HepG2 (cell line): ENCODE results near the gene ZNF277. TPM values are rescaled to one million over a fixed set of nuclear protein-coding genes. Genes with fewer than 3 reads are reported as not detected.

Experiments
- BCL6 ChIP-seq: IDR thresholded peaks from 2 replicates; pipeline ENCODE4 v1.6.1; 2016; ENCODE audit warnings: missing genetic modification reagents, missing compliant biosample characterization
- BRF2 ChIP-seq: sonication (generic); formaldehyde crosslinking; IDR thresholded peaks from 2 replicates; pipeline ENCODE4 v1.8.1; 2022; ENCODE audit warnings: mild to moderate bottlenecking, missing genetic modification reagents
- FOXJ3 ChIP-seq: sonication (generic); formaldehyde crosslinking; IDR thresholded peaks from 2 replicates; pipeline ENCODE4 v1.4.0; 2020; ENCODE audit warnings: missing genetic modification reagents, mild to moderate bottlenecking, borderline replicate concordance
- GATAD2A ChIP-seq: IDR thresholded peaks from 2 replicates; pipeline ENCODE4 v1.6.1; 2016
- HOXA5 ChIP-seq: sonication (generic); formaldehyde crosslinking; IDR thresholded peaks from 2 replicates; pipeline ENCODE4 v1.4.0; 2020; ENCODE audit warnings: missing genetic modification reagents
- MIER3 ChIP-seq: IDR thresholded peaks from 2 replicates; pipeline ENCODE4 v1.6.1; 2016; ENCODE audit warnings: missing compliant biosample characterization, borderline replicate concordance
- PCBP1 ChIP-seq: fragments of 200-400 bp; formaldehyde crosslinking; IDR thresholded peaks from 2 replicates; pipeline ENCODE4 v1.6.1; 2017; ENCODE audit warnings: mild to moderate bottlenecking, low read depth, low read length, borderline replicate concordance
- PHF8 ChIP-seq: sonication (generic); formaldehyde crosslinking; IDR thresholded peaks from 2 replicates; pipeline ENCODE4 v1.5.0; 2020; ENCODE audit warnings: missing genetic modification reagents
- REST ChIP-seq, 2 experiments: IDR thresholded peaks; 2 replicates each; pipeline ENCODE4 v1.6.1; 2011 to 2012; ENCODE audit warnings: low read length in 2 of 2, borderline replicate concordance in 1 of 2, low read depth in 1 of 2, mild to moderate bottlenecking in 1 of 2, moderate library complexity in 1 of 2
- SPEN ChIP-seq: sonication (generic); formaldehyde crosslinking; IDR thresholded peaks from 2 replicates; pipeline ENCODE4 v1.5.1; 2020; ENCODE audit warnings: low read depth, mild to moderate bottlenecking, missing genetic modification reagents
- THAP9 ChIP-seq: sonication (generic); formaldehyde crosslinking; IDR thresholded peaks from 2 replicates; pipeline ENCODE4; 2020; ENCODE audit warnings: missing genetic modification reagents, mild to moderate bottlenecking, borderline replicate concordance
- TP53 ChIP-seq: sonication (generic); formaldehyde crosslinking; conservative IDR thresholded peaks from 2 replicates; pipeline ENCODE4 v1.4.0; 2020; ENCODE audit warnings: missing genetic modification reagents
- YEATS2 ChIP-seq: sonication (generic); formaldehyde crosslinking; IDR thresholded peaks from 2 replicates; pipeline ENCODE4 v1.4.0; 2020; ENCODE audit warnings: missing genetic modification reagents, borderline replicate concordance
- YY1 ChIP-seq: IDR thresholded peaks from 2 replicates; pipeline ENCODE4 v1.6.1; 2011; ENCODE audit warnings: low read length, low read depth, moderate library complexity, mild to moderate bottlenecking; ENCODE audit not compliant: insufficient read depth, insufficient replicate concordance
- ZC3H13 ChIP-seq: sonication (generic); formaldehyde crosslinking; IDR thresholded peaks from 2 replicates; pipeline ENCODE4 v1.8.1; 2023; ENCODE audit warnings: mild to moderate bottlenecking, missing genetic modification reagents, moderate library complexity
- ZFP36L1 ChIP-seq: sonication (generic); formaldehyde crosslinking; IDR thresholded peaks from 2 replicates; pipeline ENCODE4 v1.8.0; 2022; ENCODE audit warnings: mild to moderate bottlenecking, missing genetic modification reagents, moderate library complexity
- ZFY ChIP-seq: sonication (generic); formaldehyde crosslinking; IDR thresholded peaks from 2 replicates; pipeline ENCODE4 v1.4.0; 2020; ENCODE audit warnings: missing genetic modification reagents
- ZNF256 ChIP-seq: sonication (generic); formaldehyde crosslinking; conservative IDR thresholded peaks from 2 replicates; pipeline ENCODE4 v1.4.0; 2020; ENCODE audit warnings: missing genetic modification reagents
- ZNF292 ChIP-seq: sonication (generic); formaldehyde crosslinking; IDR thresholded peaks from 2 replicates; pipeline ENCODE4 v1.8.1; 2022; ENCODE audit warnings: mild to moderate bottlenecking, low read depth, missing genetic modification reagents, borderline replicate concordance
- ZNF383 ChIP-seq: sonication (generic); formaldehyde crosslinking; IDR thresholded peaks from 2 replicates; pipeline ENCODE4 v1.4.0; 2020; ENCODE audit warnings: missing genetic modification reagents, mild to moderate bottlenecking, borderline replicate concordance
- ZNF44 ChIP-seq: sonication (generic); formaldehyde crosslinking; IDR thresholded peaks from 2 replicates; pipeline ENCODE4 v1.5.1; 2020; ENCODE audit warnings: mild to moderate bottlenecking, missing genetic modification reagents
- ZNF672 ChIP-seq: sonication (generic); formaldehyde crosslinking; IDR thresholded peaks from 2 replicates; pipeline ENCODE4 v1.8.1; 2022; ENCODE audit warnings: missing genetic modification reagents
- polyA plus RNA-seq, 8 experiments: library from polyadenylated mRNA; depleted of rRNA in 3 of 8; stranded (reverse) in 7 of 8; unstranded in 1 of 8; fragments of >200 nt; fragmentation: Illumina TruSeq in 4 of 8; extraction: Trizol in 4 of 8; gene quantifications; 2 replicates each; pipeline versions ENCODE4 v1.2.1 to v1.2.3, GENCODE V29; 2011 to 2016; ENCODE audit warnings: low read depth in 4 of 8, missing spikeins in 1 of 8, mixed read lengths in 1 of 8; ENCODE audit not compliant: insufficient read depth in 1 of 8
- total RNA-seq, 5 experiments: library from RNA; depleted of rRNA; stranded (reverse); fragments of >200 nt; fragmentation: Illumina TruSeq; extraction: Trizol; gene quantifications; 2 replicates each; pipeline ENCODE4 v1.2.3, GENCODE V29; 2016; ENCODE audit warnings: low read depth in 1 of 5

The ZNF277 gene
- total and polyA plus RNA-seq, 2 of the 13 experiments (the other 11 are each of a cell fraction or from before 2014, with no cell fraction given), result 29.1 to 30.1 TPM

GRCh38 chr7:112206238-112206990 lies at the start of gene ZNF277, which contains the start of gene DOCK4 (continued):
- TF ChIP-seq FOXJ3 (CRISPR knock-in tag) (no peak), MIER3 (CRISPR knock-in tag) (peak; percentile 49; the same call in 1 of the 2 replicates), TP53 (0 out of 2 replicates have a peak, but pooled peaks have one; percentile 46), HOXA5 (CRISPR knock-in tag) (0 out of 2 replicates have a peak, but pooled peaks have one; percentile 51), ZNF292 (peak; percentile 67; the same call in 1 of the 2 replicates), THAP9 (CRISPR knock-in tag) (peak; percentile 38; the same call in 1 of the 2 replicates), ZC3H13 (CRISPR knock-in tag) (0 out of 2 replicates have a peak, but pooled peaks have one; percentile 62), ZNF256 (CRISPR knock-in tag) (no peak), REST (IDR thresholded peaks at IDR 0.05; ENCODE audit: borderline replicate concordance in 1 of 2, low read depth in 1 of 2, low read length in 2 of 2) (peak in 1 of 2 experiments; percentile 68; a peak in 1 of 4 replicates), YY1 (peak; percentile 92), ZNF383 (CRISPR knock-in tag) (no peak), ZFP36L1 (CRISPR knock-in tag) (peak; percentile 71; the same call in 1 of the 2 replicates), ZFY (peak; percentile 9; the same call in 1 of the 2 replicates), PHF8 (CRISPR knock-in tag) (peak; percentile 73), SPEN (CRISPR knock-in tag) (peak; percentile 62; the same call in 1 of the 2 replicates), BCL6 (CRISPR knock-in tag) (no peak; the same call in 1 of the 2 replicates), YEATS2 (CRISPR knock-in tag) (peak; percentile 32; the same call in 1 of the 2 replicates), BRF2 (CRISPR knock-in tag) (no peak), ZNF44 (CRISPR knock-in tag) (no peak), PCBP1 (peak; percentile 92; the same call in 1 of the 2 replicates), GATAD2A (peak; percentile 17; the same call in 1 of the 2 replicates), ZNF672 (no peak)
